Measurements from ENCODE around the gene PUS10. TPM values are rescaled to one million over a fixed set of nuclear protein-coding genes. Genes with fewer than 3 reads are reported as not detected.

PUS10 gene
- polyA plus RNA-seq, 1 donor (not counting 4 experiments of a cell fraction or from before 2014, with no cell fraction given): 4.8 TPM

GRCh38 chr2:60899892-60900249 is 118.2 kb downstream of the PUS10 start:
- Histone ChIP-seq H3K27ac (ENCODE audit: control insufficient read depth, insufficient read depth, low read length) (no peak overlapping the region), H3K36me3 (ENCODE audit: control insufficient read depth in 2 of 2, extremely low read depth in 1 of 2, insufficient read depth in 2 of 2, low read length in 2 of 2) (peaks cover 11 to 16% of the 10 kb centered on the region in 2 experiments), H3K9ac (ENCODE audit: control insufficient read depth, extremely low read depth, insufficient read depth, low read length) (no peak overlapping the region), H3K9me3 (ENCODE audit: control insufficient read depth, low read depth, low read length) (no peaks in the 10 kb centered on the region), H3K4me1 (ENCODE audit: control insufficient read depth, extremely low read depth, insufficient read depth, low read length) (no peaks in the 10 kb centered on the region), H3K27me3 (ENCODE audit: control insufficient read depth, extremely low read depth, insufficient read depth, low read length) (no peaks in the 10 kb centered on the region), H4K20me1 (ENCODE audit: control insufficient read depth, extremely low read depth, insufficient read depth, low read length) (no peaks in the 10 kb centered on the region), H2AFZ (ENCODE audit: control insufficient read depth, low read length) (no peak overlapping the region), H3K79me2 (ENCODE audit: control insufficient read depth, insufficient read depth, low read length) (no peaks in the 10 kb centered on the region), H3K9me1 (ENCODE audit: control insufficient read depth, extremely low read depth, insufficient read depth, low read length) (no peaks in the 10 kb centered on the region), H3K4me3 (ENCODE audit: control insufficient read depth in 2 of 3, extremely low read depth in 1 of 3, insufficient read depth in 2 of 3, low read depth in 1 of 3, low read length in 3 of 3) (no peak overlapping the region), H3K4me2 (ENCODE audit: control insufficient read depth, extremely low read depth, insufficient read depth, low read depth, low read length) (no peak overlapping the region)
- no peak for DNase-seq (ENCODE audit: low read depth, low spot score)
- FAIRE-seq: no peak
- dilution Hi-C loops (cut with MboI; ENCODE audit: extremely low pct_ligation_motif_present, low sequenced_read_pairs): no loop called here
- no peak for TF ChIP-seq EZH2 (IDR thresholded peaks at IDR 0.05; ENCODE audit: low read length)
- no peak for TF ChIP-seq CTCF (optimal IDR thresholded peaks at IDR 0.05 in 1 of 3, IDR thresholded peaks at IDR 0.05 in 1 of 3, conservative IDR thresholded peaks at IDR 0.05 in 1 of 3; ENCODE audit: extremely low read depth in 1 of 3, insufficient read depth in 2 of 3, low read length in 3 of 3)

GRCh38 chr2:60899230-60899891 is 118.7 kb downstream of the PUS10 start:
- Histone ChIP-seq H3K27ac (ENCODE audit: control insufficient read depth, insufficient read depth, low read length) (no peak overlapping the region), H3K4me2 (ENCODE audit: control insufficient read depth, extremely low read depth, insufficient read depth, low read depth, low read length) (no peak overlapping the region), H3K27me3 (ENCODE audit: control insufficient read depth, extremely low read depth, insufficient read depth, low read length) (no peaks in the 10 kb centered on the region), H4K20me1 (ENCODE audit: control insufficient read depth, extremely low read depth, insufficient read depth, low read length) (no peaks in the 10 kb centered on the region), H3K4me3 (ENCODE audit: control insufficient read depth in 2 of 3, extremely low read depth in 1 of 3, insufficient read depth in 2 of 3, low read depth in 1 of 3, low read length in 3 of 3) (no peak overlapping the region), H3K9ac (ENCODE audit: control insufficient read depth, extremely low read depth, insufficient read depth, low read length) (no peak overlapping the region), H3K9me3 (ENCODE audit: control insufficient read depth, low read depth, low read length) (no peaks in the 10 kb centered on the region), H3K36me3 (ENCODE audit: control insufficient read depth in 2 of 2, extremely low read depth in 1 of 2, insufficient read depth in 2 of 2, low read length in 2 of 2) (peaks cover 10 to 16% of the 10 kb centered on the region in 2 experiments), H3K4me1 (ENCODE audit: control insufficient read depth, extremely low read depth, insufficient read depth, low read length) (no peaks in the 10 kb centered on the region), H3K9me1 (ENCODE audit: control insufficient read depth, extremely low read depth, insufficient read depth, low read length) (no peaks in the 10 kb centered on the region), H2AFZ (ENCODE audit: control insufficient read depth, low read length) (no peak overlapping the region), H3K79me2 (ENCODE audit: control insufficient read depth, insufficient read depth, low read length) (no peaks in the 10 kb centered on the region)
- DNase-seq (ENCODE audit: low read depth, low spot score): no peak
- TF ChIP-seq CTCF (optimal IDR thresholded peaks at IDR 0.05 in 1 of 3, IDR thresholded peaks at IDR 0.05 in 1 of 3, conservative IDR thresholded peaks at IDR 0.05 in 1 of 3; ENCODE audit: extremely low read depth in 1 of 3, insufficient read depth in 2 of 3, low read length in 3 of 3) (no peak), EZH2 (IDR thresholded peaks at IDR 0.05; ENCODE audit: low read length) (no peak)
- no peak for FAIRE-seq
- dilution Hi-C loops (cut with MboI; ENCODE audit: extremely low pct_ligation_motif_present, low sequenced_read_pairs): no loop called here

Measured in keratinocyte (primary cell).